ENCODE measurements around the gene ADAMTS18. TPM values are rescaled to one million over a fixed set of nuclear protein-coding genes. Genes with fewer than 3 reads are reported as not detected.

Gene ADAMTS18
- total RNA-seq, 1 experiment from 2014 or later: not detected

GRCh38 chr16:77304134-77304533, 130.7 kb downstream of the ADAMTS18 start:
- Histone ChIP-seq H3K4me2 (ENCODE audit: low read length) (no peak overlapping the region), H3K4me1 (ENCODE audit: control insufficient read depth in 1 of 2, insufficient read depth in 2 of 2, low read length in 2 of 2) (no peaks in the 10 kb centered on the region), H3K9me3 (ENCODE audit: control insufficient read depth in 1 of 2, insufficient read depth in 1 of 2, low read depth in 1 of 2, low read length in 2 of 2) (no peaks in the 10 kb centered on the region), H3K4me3 (replicated peaks in 1 of 2; ENCODE audit: low read depth in 1 of 2, low read length in 2 of 2) (no peak overlapping the region), H3K36me3 (ENCODE audit: control insufficient read depth in 1 of 2, insufficient read depth in 2 of 2, low read length in 2 of 2) (no peaks in the 10 kb centered on the region), H4K20me1 (ENCODE audit: insufficient read depth) (no peaks in the 10 kb centered on the region), H3K9ac (ENCODE audit: low read length) (no peak overlapping the region), H3K79me2 (ENCODE audit: insufficient read depth, low read length) (no peaks in the 10 kb centered on the region), H3K27ac (ENCODE audit: low read depth, low read length) (no peak overlapping the region), H3K9me2 (ENCODE audit: insufficient read depth) (no peaks in the 10 kb centered on the region), H2AFZ (ENCODE audit: low read depth, low read length, poor library complexity, severe bottlenecking) (no peak overlapping the region), H3K27me3 (ENCODE audit: insufficient read depth, low read length) (peaks cover 55% of the 10 kb centered on the region)
- CTCF ChIA-PET: no interaction called here
- RAD21 ChIA-PET (ENCODE audit: low non-redundant PET in 1 of 2, low total read pairs in 2 of 2, uncharacterized antibody in 2 of 2, unreplicated experiment in 2 of 2): no interaction called here
- TF ChIP-seq REST (IDR thresholded peaks at IDR 0.05; ENCODE audit: low read depth) (no peak), SIN3A (IDR thresholded peaks at IDR 0.05; ENCODE audit: low read depth) (no peak), ZNF274 (IDR thresholded peaks at IDR 0.05; ENCODE audit: low read depth, low read length) (no peak), CTCF (IDR thresholded peaks at IDR 0.05 in 2 of 3, conservative IDR thresholded peaks at IDR 0.05 in 1 of 3; ENCODE audit: borderline replicate concordance in 1 of 3, insufficient read depth in 1 of 3, low read depth in 2 of 3, low read length in 2 of 3) (no peak), ZBTB33 (IDR thresholded peaks at IDR 0.05; ENCODE audit: extremely low read depth, insufficient replicate concordance, low read length) (no peak), CBX3 (IDR thresholded peaks at IDR 0.05; ENCODE audit: low read depth) (no peak), EGR1 (IDR thresholded peaks at IDR 0.05; ENCODE audit: low read depth) (no peak), SRF (IDR thresholded peaks at IDR 0.05; ENCODE audit: low read depth) (no peak), EZH2phosphoT487 (IDR thresholded peaks at IDR 0.05; ENCODE audit: borderline replicate concordance) (no peak), FOSL1 (IDR thresholded peaks at IDR 0.05; ENCODE audit: low read depth) (no peak), EZH2 (IDR thresholded peaks at IDR 0.05) (no peak), YY1 (IDR thresholded peaks at IDR 0.05; ENCODE audit: extremely low read depth, insufficient replicate concordance, low read depth, low read length) (no peak), ATF3 (IDR thresholded peaks at IDR 0.05) (no peak), SP1 (IDR thresholded peaks at IDR 0.05; ENCODE audit: low read depth) (no peak)
- DNase-seq (ENCODE audit: low read depth, low spot score): no peak
- ATAC-seq: no peak
- intact Hi-C loops (cut with micrococcal nuclease): no loop called here
- BruUV-seq (replicated peaks): no TSS peak
- POLR2A ChIA-PET: no interaction called here
